ENCODE data around the gene CXXC1.

GRCh38 chr18:50266248-50266704 lies 21.2 kb downstream of the CXXC1 start, which contains the start of gene CFAP53:
- no peak for TF ChIP-seq EZH2 (IDR thresholded peaks at IDR 0.05; ENCODE audit: insufficient read depth, poor library complexity, severe bottlenecking)
- no peak for TF ChIP-seq EZH2phosphoT487 (IDR thresholded peaks at IDR 0.05; ENCODE audit: insufficient read depth, low read depth)

All from GM23248 (cell line).